Spleen (tissue), 7 donors: Measurements from ENCODE around the gene CFAP251.

Source experiments
- CTCF ChIP-seq, 11 experiments: fragments of 200-600 bp in 7 of 11; fragments of 450-650 bp in 4 of 11; sonication (generic) in 4 of 11; IDR thresholded peaks in 8 of 11; conservative IDR thresholded peaks in 3 of 11; 1 replicate in 7 of 11; 2 replicates in 4 of 11; pipeline versions ENCODE4 v1.4.0 to v1.8.0; 2016 to 2021; ENCODE audit warnings: antibody characterized with exemption in 11 of 11, inconsistent platforms in 4 of 11, mild to moderate bottlenecking in 1 of 11
- POLR2AphosphoS5 ChIP-seq, 3 donors: sonication (generic); formaldehyde crosslinking; IDR thresholded peaks; one replicate each; pipeline ENCODE4 v1.5.1; 2017; ENCODE audit warnings: antibody characterized with exemption in 3 of 3
- donor health status: DM: no; HTN: no; CAD: no; lungs with moderate emphysema.
- donor health status: DM: no; HTN: no; CAD: no.
- donor health status: DM: no; HTN: no; CAD: no.

- TF ChIP-seq CTCF (IDR thresholded peaks at IDR 0.05 in 8 of 11, conservative IDR thresholded peaks at IDR 0.05 in 3 of 11) (no peak), POLR2AphosphoS5 (IDR thresholded peaks at IDR 0.05) (no peak)
Observed at GRCh38 chr12:121889274-121889624, 29.1 kb upstream of the CFAP251 start.
